GM20431 (cell line): ENCODE measurements around the gene SLC8A1.

Experiments used
- in situ Hi-C: fragments of 300-500 bp; cut with MseI, MboI; formaldehyde crosslinking; loops from one replicate; pipeline ENCODE4 v1.15.0; 2020; ENCODE audit warnings: low sequenced_read_pairs; ENCODE audit not compliant: unreplicated experiment

Gene SLC8A1

DNA sequence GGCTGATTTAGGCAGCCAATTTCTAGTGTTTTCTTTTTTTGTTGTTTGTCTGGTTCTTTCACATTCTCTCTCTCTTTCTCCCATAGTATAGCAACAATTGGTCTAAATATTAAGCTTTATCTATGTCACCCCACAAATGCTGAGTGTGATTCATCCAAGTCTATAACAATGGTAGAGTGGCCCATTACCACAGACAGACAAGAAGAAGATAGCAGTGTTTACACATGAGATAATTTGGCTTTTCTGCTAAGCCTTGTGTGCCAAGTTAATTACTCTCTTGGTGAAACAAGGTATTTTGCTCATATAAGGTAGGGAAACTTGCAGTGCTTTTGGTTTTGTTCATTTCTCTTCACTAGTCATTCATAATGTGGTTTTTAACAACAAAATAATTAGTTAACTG, 166.5 kb downstream of the SLC8A1 start:
- in situ Hi-C loops = no loop called here

DNA sequence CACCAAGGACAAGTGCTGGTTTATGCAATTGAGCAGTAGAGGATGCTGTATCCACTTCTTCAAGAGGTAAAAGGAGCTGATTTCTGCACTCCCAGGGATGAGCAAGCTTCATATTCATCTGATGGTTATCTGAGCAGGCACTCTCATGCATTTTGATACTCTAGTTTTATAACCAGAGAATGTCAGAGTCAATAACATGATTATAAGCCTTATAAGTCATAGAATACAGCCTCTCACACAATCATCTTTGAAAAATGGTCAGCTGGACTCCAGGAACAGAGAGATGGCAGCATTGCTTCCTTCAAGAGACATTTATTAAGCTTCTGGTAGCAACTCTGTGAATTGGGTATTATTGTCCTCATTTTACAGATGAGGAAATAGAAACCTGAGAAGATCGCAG, 167.1 kb downstream of the SLC8A1 start:
- in situ Hi-C loops = no loop called here

DNA sequence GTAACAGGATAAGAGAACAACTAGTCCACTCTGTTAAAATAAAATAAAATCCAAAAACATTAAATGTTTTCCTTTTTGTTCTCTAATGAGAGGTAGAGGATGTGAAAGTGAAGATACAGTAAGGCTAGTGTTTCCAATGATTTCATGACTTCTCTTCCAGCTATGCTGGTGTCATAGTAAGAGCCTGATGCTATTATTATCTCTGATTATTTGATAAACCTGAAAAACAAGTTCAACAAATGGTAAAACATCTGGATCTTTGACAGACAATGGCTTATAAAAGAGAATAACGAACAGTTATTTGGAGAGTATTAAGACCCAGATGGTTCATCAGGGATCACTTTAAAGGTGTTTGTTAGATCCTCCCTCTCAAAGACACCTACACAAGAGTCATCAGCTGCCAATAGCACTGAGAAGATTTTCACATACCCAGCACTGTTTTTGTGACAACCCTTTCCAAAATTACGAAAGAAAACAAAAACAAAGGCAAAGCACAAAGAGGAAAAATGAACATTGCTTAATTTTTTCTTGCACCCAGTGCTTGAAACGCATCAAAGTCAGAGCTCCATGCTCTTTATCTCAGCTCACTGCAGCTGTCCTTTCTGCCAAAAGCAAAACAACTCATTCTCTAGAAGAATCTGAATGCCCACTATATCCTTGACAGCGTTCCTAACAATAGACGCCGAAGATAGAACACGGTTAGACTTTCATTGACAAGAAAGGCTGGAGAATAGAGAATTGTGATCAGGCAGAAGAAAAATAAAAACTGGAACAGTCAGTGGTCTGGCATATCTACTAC, 168.6 kb downstream of the SLC8A1 start:
- in situ Hi-C loops = no loop called here

DNA sequence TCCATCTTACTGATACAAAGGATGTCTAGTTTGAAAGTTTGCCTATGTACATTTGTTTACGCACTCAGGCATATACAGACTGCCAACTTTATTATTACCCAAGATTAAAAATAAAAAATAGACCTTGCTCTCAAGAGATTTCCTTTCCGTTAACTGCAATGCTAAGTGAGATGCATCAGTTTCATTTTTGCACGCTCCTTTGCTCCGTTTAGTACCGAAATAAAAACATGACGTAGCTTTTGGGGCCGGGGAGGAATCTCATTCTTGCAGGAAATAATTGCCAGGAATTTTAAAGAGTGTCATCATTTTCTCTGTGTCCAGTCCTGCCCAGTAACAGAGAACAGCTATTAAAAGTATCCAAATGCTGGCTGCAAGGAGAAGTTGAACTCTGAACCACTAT, 169.5 kb downstream of the SLC8A1 start:
- in situ Hi-C loops = no loop called here

DNA sequence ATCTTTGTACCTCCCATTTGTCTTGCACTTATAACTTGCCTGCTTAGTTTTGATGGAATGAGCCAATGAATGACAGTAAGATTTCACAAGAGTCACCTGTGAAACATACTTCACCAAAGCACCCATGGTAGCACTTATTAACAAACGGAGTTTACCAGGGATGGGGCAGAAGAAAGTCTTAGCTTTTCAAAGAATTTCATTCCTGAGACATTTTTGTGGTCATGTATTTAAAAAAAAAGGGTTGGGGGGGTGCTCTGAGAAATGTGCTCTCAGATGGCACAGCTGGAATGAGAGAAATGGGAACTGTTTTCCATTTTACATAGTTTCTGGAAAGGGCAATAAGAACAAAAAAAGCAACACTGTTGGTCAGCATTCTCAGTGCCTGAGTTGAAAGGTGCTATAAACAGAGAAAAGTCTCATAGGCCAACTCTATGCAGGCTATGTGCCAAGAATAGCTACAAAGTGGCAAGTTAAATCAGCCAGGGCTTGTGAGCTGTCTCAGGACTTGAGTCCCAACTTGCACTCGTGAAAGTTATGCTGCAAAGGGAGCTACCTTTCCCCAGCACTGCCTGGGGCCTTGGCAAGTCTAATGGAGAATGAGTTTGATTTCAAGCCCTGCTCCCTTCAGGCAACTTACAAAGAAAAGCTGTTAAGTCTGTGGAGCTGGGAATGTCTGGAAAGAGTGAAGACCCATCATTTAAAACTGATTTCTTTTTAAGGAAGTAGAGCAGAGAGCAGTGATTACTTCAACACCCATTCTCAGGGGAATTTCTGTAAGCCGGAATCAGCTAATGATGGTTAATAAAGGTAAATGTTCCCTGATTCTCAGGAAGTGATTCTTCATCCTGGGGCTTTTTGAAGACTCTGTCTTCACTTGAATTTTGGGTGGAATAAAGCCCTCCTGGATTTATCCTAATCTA, 170.6 kb downstream of the SLC8A1 start:
- in situ Hi-C loops = no loop called here

- in situ Hi-C loops = no loop called here
These were observed 172.4 kb downstream of the SLC8A1 start for GRCh38 chr2:40279482-40279881.

GRCh38 chr2:40279001-40279400, 172.9 kb downstream of the SLC8A1 start:
- in situ Hi-C loops = no loop called here

DNA sequence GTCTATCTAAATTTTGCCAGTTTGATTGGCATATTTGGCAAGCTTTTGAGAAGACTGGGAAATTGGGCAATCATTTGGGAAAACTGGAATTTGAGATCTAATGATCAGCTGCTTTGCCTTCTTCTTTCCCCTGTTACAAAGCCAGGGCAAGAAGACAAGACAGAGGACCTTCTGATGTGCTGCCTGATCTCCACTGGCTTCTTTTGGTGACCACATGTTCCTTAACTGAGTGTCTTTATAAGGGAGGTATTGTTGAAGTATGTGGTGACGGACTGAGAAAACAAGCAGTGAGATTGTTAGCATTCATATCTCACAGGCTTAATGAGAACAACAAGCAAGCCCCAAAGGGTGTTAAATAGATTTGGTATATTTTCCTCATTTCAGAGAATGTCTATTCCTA, 175.8 kb downstream of the SLC8A1 start:
- in situ Hi-C loops = no loop called here

DNA sequence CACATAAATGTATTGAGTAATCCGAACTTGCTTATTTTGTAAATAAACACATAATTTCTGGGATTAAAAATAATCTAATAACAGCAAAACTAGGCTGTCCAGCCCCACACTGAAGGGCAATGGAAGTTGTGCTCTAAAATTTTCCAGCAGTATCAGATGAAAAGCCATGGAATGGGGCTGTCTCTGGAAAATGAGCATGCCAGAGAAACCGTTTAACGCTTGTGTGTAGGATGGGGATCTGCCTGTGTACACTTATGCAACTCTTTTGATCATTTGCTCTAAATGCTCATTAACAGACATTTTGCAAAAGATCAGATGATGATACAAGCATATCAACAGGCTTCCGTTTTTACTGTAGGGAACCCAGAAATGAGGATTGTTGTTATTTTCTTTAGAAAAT, 177.6 kb downstream of the SLC8A1 start:
- in situ Hi-C loops = no loop called here

GRCh38 chr2:40273734-40274182, 178.1 kb downstream of the SLC8A1 start:
- in situ Hi-C loops = no loop called here

DNA sequence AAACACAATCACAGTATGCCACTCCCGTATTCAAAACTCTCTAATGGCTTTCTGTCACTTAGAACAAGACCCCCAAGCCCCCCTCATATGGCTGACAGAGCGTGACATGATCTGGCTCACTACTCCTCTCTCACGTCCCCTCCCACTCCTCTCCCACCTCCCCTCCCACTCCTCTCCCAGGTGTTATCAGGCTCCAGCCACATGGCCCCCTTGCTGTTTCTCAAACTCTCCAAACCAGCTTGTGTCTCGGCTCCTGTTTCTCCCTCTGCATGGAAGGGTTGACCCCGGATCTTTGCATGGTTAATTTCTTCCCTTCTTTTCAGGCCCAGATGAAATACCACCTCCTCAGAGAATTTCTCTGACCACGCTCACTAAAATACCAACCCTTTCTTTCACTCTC, 180.8 kb downstream of the SLC8A1 start:
- in situ Hi-C loops = no loop called here

DNA sequence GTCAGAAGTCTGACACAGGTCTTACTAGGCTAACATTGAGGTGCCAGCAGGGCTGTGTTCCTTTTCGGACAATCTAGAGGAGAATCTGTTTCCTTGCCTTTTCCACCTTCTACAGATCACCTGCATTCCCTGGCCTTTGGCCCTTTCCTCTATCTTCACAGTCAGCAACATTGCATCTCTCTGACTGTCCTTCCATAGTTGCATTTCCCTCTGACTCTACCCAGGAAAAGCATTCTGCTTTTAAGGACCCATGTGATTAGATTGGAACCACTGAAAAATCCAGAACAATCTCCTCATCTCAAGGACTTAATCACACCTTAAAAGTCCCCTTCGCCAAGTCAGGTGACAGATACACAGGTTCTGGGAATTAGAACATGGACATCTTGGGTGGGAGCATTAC, 181.5 kb downstream of the SLC8A1 start:
- in situ Hi-C loops = no loop called here

GRCh38 chr2:40268566-40268965, 183.3 kb downstream of the SLC8A1 start:
- in situ Hi-C loops = no loop called here

GRCh38 chr2:40266201-40266600, 185.7 kb downstream of the SLC8A1 start:
- in situ Hi-C loops = no loop called here

GRCh38 chr2:40265602-40266001, 186.3 kb downstream of the SLC8A1 start:
- in situ Hi-C loops = no loop called here

GRCh38 chr2:40261042-40261441, 190.8 kb downstream of the SLC8A1 start:
- in situ Hi-C loops = no loop called here

DNA sequence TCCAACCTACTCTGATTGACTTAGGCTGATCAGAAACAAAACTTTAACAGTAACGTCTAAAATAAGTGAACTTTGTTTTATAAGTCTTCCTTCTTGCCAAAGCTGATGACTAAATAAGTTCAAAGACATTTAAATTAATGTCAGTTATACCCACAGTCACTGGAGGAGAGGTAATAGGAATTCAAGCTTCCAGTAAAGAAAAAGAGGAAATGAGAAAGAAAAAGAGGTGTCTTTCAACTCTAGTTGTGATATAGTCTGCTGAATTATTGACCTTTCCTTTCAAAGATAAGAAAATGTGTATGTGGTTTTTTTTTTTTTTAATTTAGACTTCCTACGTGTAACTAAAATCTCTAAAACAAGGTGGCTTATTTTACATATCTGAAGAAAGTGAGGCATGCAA, 191.5 kb downstream of the SLC8A1 start:
- in situ Hi-C loops = no loop called here

- in situ Hi-C loops = no loop called here
These were observed 192.0 kb downstream of the SLC8A1 start for GRCh38 chr2:40259900-40260299.

DNA sequence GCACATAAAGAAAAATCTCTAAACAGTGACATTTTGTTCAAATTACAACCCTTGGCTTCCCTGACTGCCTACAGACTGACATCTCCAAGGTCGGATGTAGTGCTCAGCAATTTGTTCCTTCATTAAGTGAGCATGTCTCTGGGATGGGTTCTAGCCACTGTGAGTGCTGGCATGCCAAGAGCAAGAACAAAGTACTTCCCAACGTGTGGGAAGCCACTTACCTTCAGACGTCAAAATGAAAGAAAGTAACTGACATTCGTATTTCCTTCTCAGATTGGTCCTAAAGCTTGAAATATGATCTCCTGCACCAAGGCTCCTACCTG, 193.8 kb downstream of the SLC8A1 start:
- in situ Hi-C loops = no loop called here

DNA sequence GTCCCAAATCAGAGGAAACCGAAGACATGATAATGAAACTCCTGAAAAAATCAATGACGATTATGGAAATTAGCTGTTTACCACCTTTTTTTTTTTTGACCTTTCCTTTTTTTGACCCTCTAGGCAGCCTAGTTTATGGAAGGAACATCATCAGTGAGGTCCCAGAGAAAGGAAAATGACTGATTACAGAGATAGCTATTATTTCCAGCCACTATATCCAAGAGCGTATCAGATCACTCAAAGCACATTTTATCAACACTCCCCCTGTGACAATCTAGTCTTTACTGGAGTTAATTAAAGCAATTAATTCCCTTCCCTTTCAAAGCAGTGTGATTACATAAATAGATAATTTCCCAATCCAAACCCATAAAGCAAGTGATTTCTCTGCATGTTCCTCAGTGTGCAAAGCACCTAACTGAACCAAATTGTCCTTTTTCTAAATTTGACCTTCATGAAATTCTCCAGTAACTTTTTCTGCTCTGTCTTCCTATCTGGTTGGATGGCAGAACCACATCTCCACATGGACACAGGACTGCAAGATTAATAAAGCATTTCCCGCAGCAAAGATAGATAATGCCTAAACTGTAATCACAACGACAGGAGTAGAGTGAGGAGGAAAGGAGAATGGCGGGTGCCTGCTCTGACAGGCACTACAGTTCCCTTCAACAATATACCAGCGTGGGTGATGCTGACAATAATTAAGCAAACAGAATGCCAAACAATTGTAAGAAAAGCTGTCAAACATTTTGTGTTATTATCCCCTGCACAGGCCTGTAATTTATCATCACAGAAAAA, 194.4 kb downstream of the SLC8A1 start:
- in situ Hi-C loops = no loop called here

- in situ Hi-C loops = no loop called here
These were observed 195.2 kb downstream of the SLC8A1 start for GRCh38 chr2:40256649-40257048.
